ENCODE results near the gene CALML3. TPM values are rescaled to one million over a fixed set of nuclear protein-coding genes. Genes with fewer than 3 reads are reported as not detected.

CALML3 gene
- total and polyA plus RNA-seq, 2 donors (not counting 1 experiment from before 2014, with no cell fraction given): not detected

DNA sequence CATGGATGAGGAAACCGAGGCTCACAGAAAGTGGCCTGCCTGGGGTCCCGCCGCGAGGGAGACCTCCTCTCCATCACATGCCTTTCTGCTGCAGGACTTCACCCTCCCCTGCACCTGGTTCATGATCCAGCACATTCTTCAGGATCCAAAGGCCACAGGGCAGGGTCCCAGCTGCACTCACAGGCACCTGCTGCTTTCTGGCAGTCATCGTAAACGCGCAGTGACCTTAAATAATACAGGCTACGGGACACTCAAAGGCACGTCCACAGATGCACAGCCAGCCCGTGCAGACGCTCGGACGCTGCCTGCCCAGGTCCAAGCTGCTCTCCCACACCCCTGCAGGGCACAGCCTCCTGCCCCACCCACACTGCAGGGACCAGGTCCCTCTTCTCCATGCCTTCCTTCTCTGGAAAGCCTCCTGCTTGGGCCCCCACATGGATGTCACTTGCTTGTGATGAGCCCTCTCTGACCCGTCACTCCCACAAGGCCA, 49.9 kb downstream of the CALML3 start:
- Histone ChIP-seq H3K4me3 (replicated peaks in 1 of 4; ENCODE audit: control extremely low read depth in 1 of 4, insufficient read depth in 1 of 4, low read depth in 3 of 4, low read length in 4 of 4) (no peak overlapping the region), H3K9me3 (ENCODE audit: control insufficient read depth, insufficient read depth, low read depth, low read length) (no peaks in the 10 kb centered on the region), H3K4me1 (ENCODE audit: control insufficient read depth, extremely low read depth, insufficient read depth, low read length) (peaks cover 2% of the 10 kb centered on the region), H3K27me3 (ENCODE audit: control insufficient read depth, insufficient read depth, low read length) (no peaks in the 10 kb centered on the region), H3K36me3 (ENCODE audit: control insufficient read depth, insufficient read depth, low read length) (no peaks in the 10 kb centered on the region), H3K79me2 (ENCODE audit: control insufficient read depth, insufficient read depth, low read length) (no peaks in the 10 kb centered on the region), H2AFZ (ENCODE audit: low read length) (peak overlapping the region; percentile 14), H4K20me1 (ENCODE audit: control insufficient read depth, extremely low read depth, insufficient read depth, low read length) (no peaks in the 10 kb centered on the region), H3K9ac (ENCODE audit: insufficient read depth, low read length) (no peak overlapping the region), H3K4me2 (ENCODE audit: extremely low read depth, insufficient read depth, low read length) (no peak overlapping the region), H3K27ac (ENCODE audit: insufficient read depth, low read length) (no peak overlapping the region)
- no peak for DNase-seq (ENCODE audit: low read depth in 2 of 2)
- TF ChIP-seq EZH2 (IDR thresholded peaks at IDR 0.05; ENCODE audit: low read length, missing control alignments): no peak
- TF ChIP-seq, protein P1, sequence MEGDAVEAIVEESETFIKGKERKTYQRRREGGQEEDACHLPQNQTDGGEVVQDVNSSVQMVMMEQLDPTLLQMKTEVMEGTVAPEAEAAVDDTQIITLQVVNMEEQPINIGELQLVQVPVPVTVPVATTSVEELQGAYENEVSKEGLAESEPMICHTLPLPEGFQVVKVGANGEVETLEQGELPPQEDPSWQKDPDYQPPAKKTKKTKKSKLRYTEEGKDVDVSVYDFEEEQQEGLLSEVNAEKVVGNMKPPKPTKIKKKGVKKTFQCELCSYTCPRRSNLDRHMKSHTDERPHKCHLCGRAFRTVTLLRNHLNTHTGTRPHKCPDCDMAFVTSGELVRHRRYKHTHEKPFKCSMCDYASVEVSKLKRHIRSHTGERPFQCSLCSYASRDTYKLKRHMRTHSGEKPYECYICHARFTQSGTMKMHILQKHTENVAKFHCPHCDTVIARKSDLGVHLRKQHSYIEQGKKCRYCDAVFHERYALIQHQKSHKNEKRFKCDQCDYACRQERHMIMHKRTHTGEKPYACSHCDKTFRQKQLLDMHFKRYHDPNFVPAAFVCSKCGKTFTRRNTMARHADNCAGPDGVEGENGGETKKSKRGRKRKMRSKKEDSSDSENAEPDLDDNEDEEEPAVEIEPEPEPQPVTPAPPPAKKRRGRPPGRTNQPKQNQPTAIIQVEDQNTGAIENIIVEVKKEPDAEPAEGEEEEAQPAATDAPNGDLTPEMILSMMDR (conservative IDR thresholded peaks at IDR 0.05 in 1 of 2, IDR thresholded peaks at IDR 0.05 in 1 of 2; ENCODE audit: low read depth in 1 of 2, low read length in 2 of 2): no peak

DNA sequence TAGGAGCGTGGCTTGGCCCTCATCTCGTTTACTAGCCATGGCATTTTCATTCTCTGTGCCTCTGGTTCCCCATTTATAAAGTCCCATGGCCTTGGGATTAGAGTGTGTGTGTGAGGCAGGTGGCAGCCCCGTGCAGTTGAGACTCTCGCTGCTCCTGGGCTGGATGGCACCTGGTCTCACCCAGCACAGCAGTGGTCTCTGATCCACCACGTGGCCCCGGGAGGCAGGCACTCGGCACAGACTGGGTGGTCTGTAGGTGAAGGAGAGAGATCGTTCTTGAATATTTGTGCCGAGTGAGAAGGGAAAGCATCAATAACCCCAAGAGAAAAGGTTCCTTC, 50.4 kb downstream of the CALML3 start:
- Histone ChIP-seq H4K20me1 (ENCODE audit: control insufficient read depth, extremely low read depth, insufficient read depth, low read length) (no peaks in the 10 kb centered on the region), H3K9me3 (ENCODE audit: control insufficient read depth, insufficient read depth, low read depth, low read length) (no peaks in the 10 kb centered on the region), H3K4me3 (replicated peaks in 1 of 4; ENCODE audit: control extremely low read depth in 1 of 4, insufficient read depth in 1 of 4, low read depth in 3 of 4, low read length in 4 of 4) (no peak overlapping the region), H3K4me1 (ENCODE audit: control insufficient read depth, extremely low read depth, insufficient read depth, low read length) (peaks cover 2% of the 10 kb centered on the region), H3K4me2 (ENCODE audit: extremely low read depth, insufficient read depth, low read length) (peak overlapping the region; percentile 75), H2AFZ (ENCODE audit: low read length) (peak overlapping the region; percentile 14), H3K27me3 (ENCODE audit: control insufficient read depth, insufficient read depth, low read length) (no peaks in the 10 kb centered on the region), H3K9ac (ENCODE audit: insufficient read depth, low read length) (no peak overlapping the region), H3K27ac (ENCODE audit: insufficient read depth, low read length) (no peak overlapping the region), H3K36me3 (ENCODE audit: control insufficient read depth, insufficient read depth, low read length) (no peaks in the 10 kb centered on the region), H3K79me2 (ENCODE audit: control insufficient read depth, insufficient read depth, low read length) (no peaks in the 10 kb centered on the region)
- TF ChIP-seq, protein P1 (conservative IDR thresholded peaks at IDR 0.05 in 1 of 2, IDR thresholded peaks at IDR 0.05 in 1 of 2; ENCODE audit: low read depth in 1 of 2, low read length in 2 of 2): no peak
- TF ChIP-seq EZH2 (IDR thresholded peaks at IDR 0.05; ENCODE audit: low read length, missing control alignments): no peak
- no peak for DNase-seq (ENCODE audit: low read depth in 2 of 2)

DNA sequence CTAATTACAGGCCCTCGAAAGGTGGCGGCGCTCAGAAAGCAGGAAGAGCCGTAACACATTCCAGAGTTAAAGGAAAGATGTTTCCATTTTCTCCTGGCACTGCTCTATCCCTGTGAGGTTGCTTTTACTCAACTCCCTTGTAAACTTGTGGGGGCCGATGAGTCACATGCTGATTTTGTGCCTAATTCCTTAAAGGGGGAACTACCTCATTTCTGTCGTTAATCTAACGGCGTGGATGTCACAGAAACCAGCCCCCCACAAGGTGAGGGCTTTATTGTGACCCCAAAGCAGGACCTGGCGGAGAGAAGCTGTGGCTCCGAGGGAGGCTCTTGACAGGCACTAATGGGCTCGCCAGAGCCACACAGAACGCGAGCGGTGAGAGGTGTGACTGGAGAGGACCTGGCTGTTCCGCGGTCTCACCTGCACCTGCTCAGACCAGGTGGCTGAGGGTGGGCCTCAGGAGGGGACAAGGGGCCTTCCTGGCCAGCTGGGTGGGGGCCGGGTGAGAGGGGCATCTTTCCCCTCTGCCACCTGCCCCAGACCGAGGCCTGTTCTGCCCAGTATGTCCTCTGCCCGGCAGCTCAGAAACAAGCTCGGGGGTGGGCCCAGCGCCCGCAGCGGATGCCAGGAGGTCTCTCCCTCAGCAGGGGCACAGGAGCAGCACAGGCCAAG, 50.9 kb downstream of the CALML3 start:
- Histone ChIP-seq H3K9ac (ENCODE audit: insufficient read depth, low read length) (no peak overlapping the region), H3K79me2 (ENCODE audit: control insufficient read depth, insufficient read depth, low read length) (no peaks in the 10 kb centered on the region), H3K4me1 (ENCODE audit: control insufficient read depth, extremely low read depth, insufficient read depth, low read length) (peaks cover 2% of the 10 kb centered on the region), H3K27me3 (ENCODE audit: control insufficient read depth, insufficient read depth, low read length) (no peaks in the 10 kb centered on the region), H3K27ac (ENCODE audit: insufficient read depth, low read length) (no peak overlapping the region), H3K4me2 (ENCODE audit: extremely low read depth, insufficient read depth, low read length) (peak overlapping the region; percentile 75), H4K20me1 (ENCODE audit: control insufficient read depth, extremely low read depth, insufficient read depth, low read length) (no peaks in the 10 kb centered on the region), H2AFZ (ENCODE audit: low read length) (peak overlapping the region; percentile 14), H3K9me3 (ENCODE audit: control insufficient read depth, insufficient read depth, low read depth, low read length) (no peaks in the 10 kb centered on the region), H3K36me3 (ENCODE audit: control insufficient read depth, insufficient read depth, low read length) (no peaks in the 10 kb centered on the region), H3K4me3 (replicated peaks in 1 of 4; ENCODE audit: control extremely low read depth in 1 of 4, insufficient read depth in 1 of 4, low read depth in 3 of 4, low read length in 4 of 4) (no peak overlapping the region)
- DNase-seq (ENCODE audit: low read depth in 2 of 2): peak; percentile 57 to 80
- no peak for TF ChIP-seq EZH2 (IDR thresholded peaks at IDR 0.05; ENCODE audit: low read length, missing control alignments)
- TF ChIP-seq, protein P1 (conservative IDR thresholded peaks at IDR 0.05 in 1 of 2, IDR thresholded peaks at IDR 0.05 in 1 of 2; ENCODE audit: low read depth in 1 of 2, low read length in 2 of 2): no peak
